WTC11 (cell line): ENCODE results near the gene ADGRD2. TPM values are rescaled to one million over a fixed set of nuclear protein-coding genes. Genes with fewer than 3 reads are reported as not detected.

Experiments
- ATAC-seq: fragments of 200-7000 bp; cut with Tn5 transposase; 2 replicates; pipeline ENCODE4 v1.10.0; 2021; ENCODE audit warnings: mild to moderate bottlenecking, moderate library complexity
- CTCF ChIA-PET: fragments of 300-600 bp; sonication (Branson Sonifier 250); formaldehyde crosslinking; loops from one replicate; lab custom pipeline; 2021; ENCODE audit warnings: antibody characterized with exemption; lab: Charles Lee
- POLR2A ChIA-PET: fragments of 350-600 bp; sonication (Branson Sonifier 250); formaldehyde crosslinking; loops from one replicate; lab custom pipeline; 2021; ENCODE audit warnings: antibody characterized with exemption; lab: Charles Lee
- DNase-seq: peaks from one replicate; pipeline ENCODE4 v3.0.0; 2021; ENCODE audit warnings: low spot score
- H3K27ac Mint-ChIP-seq: 2 replicates; pipeline ENCODE4 v1.8.0; 2021; ENCODE audit warnings: mixed read lengths
- H3K27me3 Mint-ChIP-seq: 2 replicates; pipeline ENCODE4 v1.8.0; 2021; ENCODE audit warnings: low read depth, mild to moderate bottlenecking, moderate library complexity, mixed read lengths
- H3K36me3 Mint-ChIP-seq: 2 replicates; pipeline ENCODE4 v1.8.0; 2021; ENCODE audit warnings: mixed read lengths
- H3K4me1 Mint-ChIP-seq: 2 replicates; pipeline ENCODE4 v1.8.0; 2022; ENCODE audit warnings: mixed read lengths
- H3K4me3 Mint-ChIP-seq: 2 replicates; pipeline ENCODE4 v1.8.0; 2021; ENCODE audit warnings: mild to moderate bottlenecking, moderate library complexity, mixed read lengths
- H3K9me3 Mint-ChIP-seq: 2 replicates; pipeline ENCODE4 v1.8.0; 2021; ENCODE audit warnings: mixed read lengths
- CBFB ChIP-seq: sonication (generic); formaldehyde crosslinking; IDR thresholded peaks from 2 replicates; pipeline ENCODE4 v1.8.1; 2022; ENCODE audit warnings: mild to moderate bottlenecking, low read depth, missing genetic modification reagents
- CREB1 ChIP-seq: sonication (generic); formaldehyde crosslinking; IDR thresholded peaks from 2 replicates; pipeline ENCODE4 v1.8.0; 2023; ENCODE audit warnings: mild to moderate bottlenecking, missing genetic modification reagents
- CREM ChIP-seq: sonication (generic); formaldehyde crosslinking; IDR thresholded peaks from 2 replicates; pipeline ENCODE4 v1.8.1; 2022; ENCODE audit warnings: mild to moderate bottlenecking, missing genetic modification reagents, moderate library complexity
- EMX1 ChIP-seq: fragments of 250-450 bp; sonication (Bioruptor Pico); IDR thresholded peaks from 2 replicates; pipeline ENCODE4 v1.8.0; 2021; ENCODE audit warnings: mild to moderate bottlenecking
- HMGA2 ChIP-seq: fragments of 250-450 bp; sonication (Bioruptor Pico); IDR thresholded peaks from 2 replicates; pipeline ENCODE4 v1.4.0; 2021; ENCODE audit warnings: mild to moderate bottlenecking, moderate library complexity
- KAT7 ChIP-seq: sonication (generic); formaldehyde crosslinking; IDR thresholded peaks from 2 replicates; pipeline ENCODE4 v1.8.1; 2023; ENCODE audit warnings: missing genetic modification reagents, mild to moderate bottlenecking, borderline replicate concordance
- NFE2L1 ChIP-seq: sonication (generic); formaldehyde crosslinking; IDR thresholded peaks from 2 replicates; pipeline ENCODE4 v1.8.1; 2023; ENCODE audit warnings: missing genetic modification reagents
- NFYB ChIP-seq: sonication (generic); formaldehyde crosslinking; conservative IDR thresholded peaks from 2 replicates; pipeline ENCODE4 v1.8.0; 2022; ENCODE audit warnings: low read depth, missing genetic modification reagents
- SP1 ChIP-seq: sonication (generic); formaldehyde crosslinking; conservative IDR thresholded peaks from 2 replicates; pipeline ENCODE4 v1.8.1; 2022; ENCODE audit warnings: missing genetic modification reagents
- TEAD4 ChIP-seq: sonication (generic); formaldehyde crosslinking; IDR thresholded peaks from 2 replicates; pipeline ENCODE4 v1.8.0; 2022; ENCODE audit warnings: mild to moderate bottlenecking, missing genetic modification reagents
- TP53 ChIP-seq: sonication (generic); formaldehyde crosslinking; IDR thresholded peaks from 2 replicates; pipeline ENCODE4 v1.8.1; 2023; ENCODE audit warnings: mild to moderate bottlenecking, missing genetic modification reagents
- ZBTB21 ChIP-seq: sonication (generic); formaldehyde crosslinking; IDR thresholded peaks from 2 replicates; pipeline ENCODE4 v1.8.1; 2023; ENCODE audit warnings: mild to moderate bottlenecking, missing genetic modification reagents, borderline replicate concordance
- ZNF121 ChIP-seq: sonication (generic); formaldehyde crosslinking; IDR thresholded peaks from 2 replicates; pipeline ENCODE4 v1.8.0; 2023; ENCODE audit warnings: missing genetic modification reagents
- total RNA-seq: library from RNA; stranded (reverse); gene quantifications from 3 replicates; pipeline ENCODE4 v1.2.3, GENCODE V29; 2021
- TF ChIP-seq, protein P1 (sequence below): sonication (generic); formaldehyde crosslinking; IDR thresholded peaks from 2 replicates; pipeline ENCODE4 v1.8.0; 2022; ENCODE audit warnings: mild to moderate bottlenecking, missing genetic modification reagents
- TF ChIP-seq, protein P2 (sequence below): sonication (generic); formaldehyde crosslinking; IDR thresholded peaks from 2 replicates; pipeline ENCODE4 v1.8.1; 2023; ENCODE audit warnings: mild to moderate bottlenecking, moderate library complexity, missing genetic modification reagents
- TF ChIP-seq, protein P3 (sequence below): sonication (generic); formaldehyde crosslinking; IDR thresholded peaks from 2 replicates; pipeline ENCODE4 v1.8.1; 2022; ENCODE audit warnings: missing genetic modification reagents, borderline replicate concordance
- TF ChIP-seq, protein P4 (sequence below): sonication (generic); formaldehyde crosslinking; IDR thresholded peaks from 2 replicates; pipeline ENCODE4 v1.8.0; 2023; ENCODE audit warnings: missing genetic modification reagents
- TF ChIP-seq, protein P5 (sequence below): sonication (generic); formaldehyde crosslinking; IDR thresholded peaks from 2 replicates; pipeline ENCODE4 v1.8.0; 2022; ENCODE audit warnings: mild to moderate bottlenecking, missing genetic modification reagents
- TF ChIP-seq, protein P6 (sequence below): fragments of 250-450 bp; sonication (Bioruptor Pico); IDR thresholded peaks from 2 replicates; pipeline ENCODE4 v2.1.2; 2022; ENCODE audit warnings: mild to moderate bottlenecking, moderate library complexity
- TF ChIP-seq, protein P7 (sequence below): sonication (generic); formaldehyde crosslinking; IDR thresholded peaks from 2 replicates; pipeline ENCODE4 v1.8.1; 2022; ENCODE audit warnings: mild to moderate bottlenecking, missing genetic modification reagents, moderate library complexity, borderline replicate concordance
- TF ChIP-seq, protein P8 (sequence below): sonication (generic); formaldehyde crosslinking; IDR thresholded peaks from 2 replicates; pipeline ENCODE4 v1.8.1; 2023; ENCODE audit warnings: mild to moderate bottlenecking, missing genetic modification reagents, moderate library complexity

ADGRD2 gene
- total RNA-seq, 1 experiment from 2014 or later = 0.61 TPM

DNA sequence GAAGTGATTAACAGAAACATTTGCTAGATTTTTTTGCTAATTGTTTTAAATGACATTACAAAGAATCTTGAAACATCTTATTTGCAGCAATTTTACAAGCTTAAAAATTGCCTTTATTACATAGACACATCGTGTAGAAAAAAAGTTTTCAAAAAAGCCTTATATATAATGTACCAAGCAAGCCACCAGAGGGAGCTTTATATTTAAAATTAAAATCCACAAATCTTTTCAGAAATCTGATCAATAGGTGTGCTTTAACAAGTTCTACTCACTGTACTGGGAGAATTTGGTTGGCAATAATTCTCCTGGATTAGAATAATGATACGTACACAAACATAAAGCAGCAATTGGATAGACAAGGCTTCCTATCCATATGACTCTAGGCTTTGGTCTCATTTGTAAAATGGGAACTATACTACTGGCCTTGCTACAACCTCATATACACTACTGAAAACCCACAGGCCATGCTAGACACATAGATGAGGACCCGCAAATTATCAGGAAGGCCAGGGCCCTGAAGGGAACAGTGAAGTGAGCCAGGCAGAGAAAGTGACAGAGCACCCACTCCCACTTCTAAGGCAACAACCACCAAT lies 39.8 kb upstream of the ADGRD2 start (continued):
- TF ChIP-seq, protein P1, sequence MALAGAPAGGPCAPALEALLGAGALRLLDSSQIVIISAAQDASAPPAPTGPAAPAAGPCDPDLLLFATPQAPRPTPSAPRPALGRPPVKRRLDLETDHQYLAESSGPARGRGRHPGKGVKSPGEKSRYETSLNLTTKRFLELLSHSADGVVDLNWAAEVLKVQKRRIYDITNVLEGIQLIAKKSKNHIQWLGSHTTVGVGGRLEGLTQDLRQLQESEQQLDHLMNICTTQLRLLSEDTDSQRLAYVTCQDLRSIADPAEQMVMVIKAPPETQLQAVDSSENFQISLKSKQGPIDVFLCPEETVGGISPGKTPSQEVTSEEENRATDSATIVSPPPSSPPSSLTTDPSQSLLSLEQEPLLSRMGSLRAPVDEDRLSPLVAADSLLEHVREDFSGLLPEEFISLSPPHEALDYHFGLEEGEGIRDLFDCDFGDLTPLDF = no peak

DNA sequence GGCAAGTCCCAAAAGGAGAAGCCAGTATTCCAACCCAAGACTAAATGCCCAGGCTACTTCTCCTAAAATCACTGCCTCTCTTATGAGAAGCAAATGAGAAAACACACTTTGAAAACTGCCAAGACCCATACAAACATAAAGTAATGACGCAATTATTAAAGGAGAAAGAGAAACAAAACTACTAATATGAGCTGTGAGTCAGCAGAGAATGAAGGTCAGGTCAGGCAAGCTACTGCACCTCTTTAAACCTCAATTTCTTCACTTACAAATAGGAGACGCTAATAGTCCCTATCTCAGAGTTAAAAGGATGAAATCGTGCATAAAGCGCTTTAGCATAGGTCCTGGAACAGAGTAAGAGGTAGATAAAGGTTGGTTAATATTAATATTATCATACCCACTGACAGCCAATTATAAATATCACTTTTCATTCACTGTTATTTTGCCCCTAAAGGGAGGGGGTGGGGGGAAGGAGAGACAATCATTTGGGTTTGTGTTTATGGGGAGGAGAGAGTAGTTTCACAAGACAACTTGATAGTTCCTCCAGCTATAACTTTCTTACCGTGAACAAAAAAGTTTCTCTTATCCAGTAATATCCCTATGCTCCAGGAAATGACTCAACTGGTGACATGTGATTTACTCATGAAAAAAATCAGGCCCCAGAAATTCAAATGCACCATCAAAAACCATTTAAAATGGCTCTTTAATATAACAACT lies 38.6 kb upstream of the ADGRD2 start:
- CTCF ChIA-PET = no interaction called here
- no peak for DNase-seq
- peaks cover 57% of the 10 kb centered on the region for H3K36me3 Mint-ChIP-seq
- POLR2A ChIA-PET = no interaction called here
- H3K27ac Mint-ChIP-seq = no peak overlapping the region
- H3K9me3 Mint-ChIP-seq = peaks cover 4% of the 10 kb centered on the region
- no peak for ATAC-seq
- H3K27me3 Mint-ChIP-seq = no peaks in the 10 kb centered on the region
- TF ChIP-seq CREB1 (CRISPR knock-in tag) = no peak
- TF ChIP-seq, all 79 proteins: peak for 0
- no peak overlapping the region for H3K4me3 Mint-ChIP-seq
- peaks cover 10% of the 10 kb centered on the region for H3K4me1 Mint-ChIP-seq

DNA sequence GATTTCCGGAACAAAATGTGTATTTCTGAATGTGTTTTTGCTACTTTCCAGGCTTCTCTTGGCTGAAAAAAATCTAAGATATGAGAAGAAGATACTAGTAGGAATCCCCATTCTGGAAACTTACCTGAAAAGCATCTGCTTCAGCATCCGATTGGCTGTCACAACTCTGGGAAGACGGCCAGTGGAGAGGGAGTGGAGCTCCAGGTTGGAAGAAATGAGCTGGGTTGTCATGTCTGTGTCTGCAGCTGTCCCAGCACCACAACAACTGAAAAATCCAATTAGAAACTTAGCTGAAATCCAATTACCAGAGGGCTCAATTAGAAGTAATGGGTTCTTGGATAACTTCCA lies 38.0 kb upstream of the ADGRD2 start:
- Mint-ChIP-seq H3K27me3 (no peaks in the 10 kb centered on the region), H3K4me3 (no peak overlapping the region), H3K36me3 (peaks cover 53% of the 10 kb centered on the region), H3K9me3 (peaks cover 4% of the 10 kb centered on the region), H3K4me1 (peaks cover 10% of the 10 kb centered on the region), H3K27ac (no peak overlapping the region)
- no peak for DNase-seq
- ChIA-PET POLR2A (no interaction called here), CTCF (interaction anchor here (0.6 kb wide), 1 partner anchor 267 kb away, joined by 4 read pairs; no protein-coding TSS in a partner anchor)
- TF ChIP-seq, protein P2, sequence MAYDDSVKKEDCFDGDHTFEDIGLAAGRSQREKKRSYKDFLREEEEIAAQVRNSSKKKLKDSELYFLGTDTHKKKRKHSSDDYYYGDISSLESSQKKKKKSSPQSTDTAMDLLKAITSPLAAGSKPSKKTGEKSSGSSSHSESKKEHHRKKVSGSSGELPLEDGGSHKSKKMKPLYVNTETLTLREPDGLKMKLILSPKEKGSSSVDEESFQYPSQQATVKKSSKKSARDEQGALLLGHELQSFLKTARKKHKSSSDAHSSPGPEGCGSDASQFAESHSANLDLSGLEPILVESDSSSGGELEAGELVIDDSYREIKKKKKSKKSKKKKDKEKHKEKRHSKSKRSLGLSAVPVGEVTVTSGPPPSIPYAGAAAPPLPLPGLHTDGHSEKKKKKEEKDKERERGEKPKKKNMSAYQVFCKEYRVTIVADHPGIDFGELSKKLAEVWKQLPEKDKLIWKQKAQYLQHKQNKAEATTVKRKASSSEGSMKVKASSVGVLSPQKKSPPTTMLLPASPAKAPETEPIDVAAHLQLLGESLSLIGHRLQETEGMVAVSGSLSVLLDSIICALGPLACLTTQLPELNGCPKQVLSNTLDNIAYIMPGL (CRISPR knock-in tag) = no peak
- no peak for TF ChIP-seq CBFB
- TF ChIP-seq, protein P3, sequence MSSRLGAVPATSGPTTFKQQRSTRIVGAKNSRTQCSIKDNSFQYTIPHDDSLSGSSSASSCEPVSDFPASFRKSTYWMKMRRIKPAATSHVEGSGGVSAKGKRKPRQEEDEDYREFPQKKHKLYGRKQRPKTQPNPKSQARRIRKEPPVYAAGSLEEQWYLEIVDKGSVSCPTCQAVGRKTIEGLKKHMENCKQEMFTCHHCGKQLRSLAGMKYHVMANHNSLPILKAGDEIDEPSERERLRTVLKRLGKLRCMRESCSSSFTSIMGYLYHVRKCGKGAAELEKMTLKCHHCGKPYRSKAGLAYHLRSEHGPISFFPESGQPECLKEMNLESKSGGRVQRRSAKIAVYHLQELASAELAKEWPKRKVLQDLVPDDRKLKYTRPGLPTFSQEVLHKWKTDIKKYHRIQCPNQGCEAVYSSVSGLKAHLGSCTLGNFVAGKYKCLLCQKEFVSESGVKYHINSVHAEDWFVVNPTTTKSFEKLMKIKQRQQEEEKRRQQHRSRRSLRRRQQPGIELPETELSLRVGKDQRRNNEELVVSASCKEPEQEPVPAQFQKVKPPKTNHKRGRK (CRISPR knock-in tag) = no peak
- no peak for TF ChIP-seq NFYB (CRISPR knock-in tag)
- TF ChIP-seq, protein P4, sequence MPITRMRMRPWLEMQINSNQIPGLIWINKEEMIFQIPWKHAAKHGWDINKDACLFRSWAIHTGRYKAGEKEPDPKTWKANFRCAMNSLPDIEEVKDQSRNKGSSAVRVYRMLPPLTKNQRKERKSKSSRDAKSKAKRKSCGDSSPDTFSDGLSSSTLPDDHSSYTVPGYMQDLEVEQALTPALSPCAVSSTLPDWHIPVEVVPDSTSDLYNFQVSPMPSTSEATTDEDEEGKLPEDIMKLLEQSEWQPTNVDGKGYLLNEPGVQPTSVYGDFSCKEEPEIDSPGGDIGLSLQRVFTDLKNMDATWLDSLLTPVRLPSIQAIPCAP (CRISPR knock-in tag) = no peak
- TF ChIP-seq, protein P5, sequence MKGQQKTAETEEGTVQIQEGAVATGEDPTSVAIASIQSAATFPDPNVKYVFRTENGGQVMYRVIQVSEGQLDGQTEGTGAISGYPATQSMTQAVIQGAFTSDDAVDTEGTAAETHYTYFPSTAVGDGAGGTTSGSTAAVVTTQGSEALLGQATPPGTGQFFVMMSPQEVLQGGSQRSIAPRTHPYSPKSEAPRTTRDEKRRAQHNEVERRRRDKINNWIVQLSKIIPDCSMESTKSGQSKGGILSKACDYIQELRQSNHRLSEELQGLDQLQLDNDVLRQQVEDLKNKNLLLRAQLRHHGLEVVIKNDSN (CRISPR knock-in tag) = no peak
- TF ChIP-seq, protein P1 = no peak
- no peak for TF ChIP-seq SP1 (CRISPR knock-in tag)
- no peak for TF ChIP-seq TP53 (CRISPR knock-in tag)
- TF ChIP-seq ZNF121 (CRISPR knock-in tag) = no peak
- TF ChIP-seq, protein P6, sequence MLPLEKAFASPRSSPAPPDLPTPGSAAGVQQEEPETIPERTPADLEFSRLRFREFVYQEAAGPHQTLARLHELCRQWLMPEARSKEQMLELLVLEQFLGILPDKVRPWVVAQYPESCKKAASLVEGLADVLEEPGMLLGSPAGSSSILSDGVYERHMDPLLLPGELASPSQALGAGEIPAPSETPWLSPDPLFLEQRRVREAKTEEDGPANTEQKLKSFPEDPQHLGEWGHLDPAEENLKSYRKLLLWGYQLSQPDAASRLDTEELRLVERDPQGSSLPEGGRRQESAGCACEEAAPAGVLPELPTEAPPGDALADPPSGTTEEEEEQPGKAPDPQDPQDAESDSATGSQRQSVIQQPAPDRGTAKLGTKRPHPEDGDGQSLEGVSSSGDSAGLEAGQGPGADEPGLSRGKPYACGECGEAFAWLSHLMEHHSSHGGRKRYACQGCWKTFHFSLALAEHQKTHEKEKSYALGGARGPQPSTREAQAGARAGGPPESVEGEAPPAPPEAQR (CRISPR knock-in tag) = no peak
- TF ChIP-seq, protein P7, sequence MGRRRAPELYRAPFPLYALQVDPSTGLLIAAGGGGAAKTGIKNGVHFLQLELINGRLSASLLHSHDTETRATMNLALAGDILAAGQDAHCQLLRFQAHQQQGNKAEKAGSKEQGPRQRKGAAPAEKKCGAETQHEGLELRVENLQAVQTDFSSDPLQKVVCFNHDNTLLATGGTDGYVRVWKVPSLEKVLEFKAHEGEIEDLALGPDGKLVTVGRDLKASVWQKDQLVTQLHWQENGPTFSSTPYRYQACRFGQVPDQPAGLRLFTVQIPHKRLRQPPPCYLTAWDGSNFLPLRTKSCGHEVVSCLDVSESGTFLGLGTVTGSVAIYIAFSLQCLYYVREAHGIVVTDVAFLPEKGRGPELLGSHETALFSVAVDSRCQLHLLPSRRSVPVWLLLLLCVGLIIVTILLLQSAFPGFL (CRISPR knock-in tag) = no peak
- TF ChIP-seq HMGA2 (CRISPR knock-in tag) = no peak
- no peak for TF ChIP-seq NFE2L1 (CRISPR knock-in tag)
- no peak for TF ChIP-seq EMX1 (CRISPR knock-in tag)
- TF ChIP-seq ZBTB21 (CRISPR knock-in tag) = no peak
- TF ChIP-seq KAT7 = no peak
- TF ChIP-seq TEAD4 (CRISPR knock-in tag) = no peak
- no peak for TF ChIP-seq CREM
- TF ChIP-seq, protein P8, sequence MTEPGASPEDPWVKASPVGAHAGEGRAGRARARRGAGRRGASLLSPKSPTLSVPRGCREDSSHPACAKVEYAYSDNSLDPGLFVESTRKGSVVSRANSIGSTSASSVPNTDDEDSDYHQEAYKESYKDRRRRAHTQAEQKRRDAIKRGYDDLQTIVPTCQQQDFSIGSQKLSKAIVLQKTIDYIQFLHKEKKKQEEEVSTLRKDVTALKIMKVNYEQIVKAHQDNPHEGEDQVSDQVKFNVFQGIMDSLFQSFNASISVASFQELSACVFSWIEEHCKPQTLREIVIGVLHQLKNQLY (CRISPR knock-in tag) = no peak
- ATAC-seq = no peak
